Neuronal stem cell (in vitro differentiated cells): Measurements from ENCODE around the gene RBM19.

ENCODE experiments used
- DNase-seq: peaks from one replicate; pipeline ENCODE4 v3.0.0-alpha.2; 2013; ENCODE audit warnings: low spot score
- H2AFZ ChIP-seq: one replicate; pipeline ENCODE4 v1.6.1; 2013; ENCODE audit warnings: mild to moderate bottlenecking, low read length, inconsistent platforms
- H2AK5ac ChIP-seq: 2 replicates; pipeline ENCODE4 v1.6.1; 2013; ENCODE audit warnings: low read depth, mild to moderate bottlenecking, inconsistent platforms, low read length, moderate library complexity, mixed read lengths
- H2BK120ac ChIP-seq: 2 replicates; pipeline ENCODE4 v1.6.1; 2013; ENCODE audit warnings: low read depth, mild to moderate bottlenecking, inconsistent platforms, low read length, moderate library complexity, mixed read lengths
- H2BK12ac ChIP-seq: one replicate; pipeline ENCODE4 v1.6.1; 2013; ENCODE audit warnings: low read length, inconsistent platforms
- H2BK15ac ChIP-seq: 2 replicates; pipeline ENCODE4 v1.6.1; 2013; ENCODE audit warnings: mild to moderate bottlenecking, low read length, inconsistent platforms, mixed read lengths
- H2BK5ac ChIP-seq: one replicate; pipeline ENCODE4 v1.6.1; 2013; ENCODE audit warnings: inconsistent platforms, mild to moderate bottlenecking, low read length, moderate library complexity
- H3K14ac ChIP-seq: one replicate; pipeline ENCODE4 v1.6.1; 2013; ENCODE audit warnings: low read length, inconsistent platforms
- H3K18ac ChIP-seq: 2 replicates; pipeline ENCODE4 v1.6.1; 2013; ENCODE audit warnings: low read length, inconsistent platforms
- H3K23ac ChIP-seq: 2 replicates; pipeline ENCODE4 v1.6.1; 2013; ENCODE audit warnings: low read depth, mild to moderate bottlenecking, mixed read lengths, low read length, inconsistent platforms; ENCODE audit not compliant: poor library complexity
- H3K27ac ChIP-seq: replicated peaks from 3 replicates; pipeline ENCODE4 v1.5.1; 2013; ENCODE audit warnings: low read length, inconsistent platforms
- H3K27me3 ChIP-seq, 3 experiments: 2 replicates each; pipeline ENCODE4 v1.6.1; 2013; ENCODE audit warnings: low read length in 3 of 3, mild to moderate bottlenecking in 2 of 3, inconsistent platforms in 1 of 3, low read depth in 1 of 3, mixed read lengths in 1 of 3, moderate library complexity in 1 of 3; ENCODE audit not compliant: control insufficient read depth in 3 of 3, insufficient read depth in 3 of 3
- H3K36me3 ChIP-seq, 2 donors: replicated peaks in 1 of 2; 2 replicates each; pipeline ENCODE4 v1.6.1; 2013; ENCODE audit warnings: low read length in 2 of 2; ENCODE audit not compliant: control insufficient read depth in 2 of 2, insufficient read depth in 2 of 2
- H3K4ac ChIP-seq: 2 replicates; pipeline ENCODE4 v1.6.1; 2013; ENCODE audit warnings: inconsistent platforms, mild to moderate bottlenecking, low read length, moderate library complexity
- H3K4me1 ChIP-seq, 2 donors: 1 replicate in 1 of 2; 2 replicates in 1 of 2; pipeline ENCODE4 v1.6.1; 2013; ENCODE audit warnings: low read length in 2 of 2, low read depth in 1 of 2; ENCODE audit not compliant: control insufficient read depth in 2 of 2, insufficient read depth in 1 of 2
- H3K4me2 ChIP-seq: one replicate; pipeline ENCODE4 v1.6.1; 2013; ENCODE audit warnings: mild to moderate bottlenecking, low read length, inconsistent platforms; ENCODE audit not compliant: insufficient read depth, poor library complexity, severe bottlenecking
- H3K4me3 ChIP-seq, 2 donors: 2 replicates each; pipeline ENCODE4 v1.5.1; 2013; ENCODE audit warnings: low read length in 2 of 2, mild to moderate bottlenecking in 2 of 2, inconsistent platforms in 1 of 2, moderate library complexity in 1 of 2
- H3K79me1 ChIP-seq: one replicate; pipeline ENCODE4 v1.6.1; 2013; ENCODE audit warnings: low read depth, mild to moderate bottlenecking, inconsistent platforms, low read length, moderate library complexity
- H3K9ac ChIP-seq: one replicate; pipeline ENCODE4 v1.6.1; 2013; ENCODE audit warnings: mild to moderate bottlenecking, low read depth, low read length, inconsistent platforms; ENCODE audit not compliant: poor library complexity
- H3K9me3 ChIP-seq, 2 donors: replicated peaks in 1 of 2; 2 replicates each; pipeline versions ENCODE3 to v1.6.1; 2013; ENCODE audit warnings: low read length in 2 of 2, mild to moderate bottlenecking in 2 of 2, inconsistent platforms in 1 of 2, low read depth in 1 of 2, mixed read lengths in 1 of 2, moderate library complexity in 1 of 2; ENCODE audit not compliant: control insufficient read depth in 2 of 2, insufficient read depth in 1 of 2
- H4K8ac ChIP-seq: one replicate; pipeline ENCODE4 v1.6.1; 2013; ENCODE audit warnings: low read depth, mild to moderate bottlenecking, inconsistent platforms, low read length, moderate library complexity
- H4K91ac ChIP-seq: one replicate; pipeline ENCODE4 v1.6.1; 2013; ENCODE audit warnings: low read length, low read depth, mild to moderate bottlenecking, inconsistent platforms; ENCODE audit not compliant: poor library complexity
- WGBS, 2 donors: extraction: QIAGEN DNeasy Blood & Tissue Kit; methylation state at CpG; one replicate each; pipeline ENCODE4 v1.1.7; 2013; ENCODE audit warnings: missing lambda C conversion rate in 2 of 2, mixed read lengths in 1 of 2; ENCODE audit not compliant: insufficient read length in 2 of 2, insufficient replicate concordance in 1 of 2; ENCODE audit errors: extremely low coverage in 2 of 2; 5-methylcytosine and 5-hydroxymethylcytosine counted together

The RBM19 gene

GRCh38 chr12:113959096-113959495, 7.0 kb downstream of the RBM19 start:
- Histone ChIP-seq H2BK5ac (no peak overlapping the region), H3K79me1 (no peaks in the 10 kb centered on the region)

GRCh38 chr12:113958108-113958507, 8.0 kb downstream of the RBM19 start:
- H3K36me3 ChIP-seq = peaks cover 28 to 87% of the 10 kb centered on the region in 2 donors

More at GRCh38 chr12:113959096-113959495, 7.0 kb downstream of the RBM19 start:
- Histone ChIP-seq H3K36me3 (peaks cover 28 to 81% of the 10 kb centered on the region in 2 donors), H3K9ac (no peak overlapping the region), H3K4ac (no peak overlapping the region), H2BK120ac (no peak overlapping the region), H3K18ac (no peak overlapping the region), H3K14ac (no peak overlapping the region), H3K23ac (no peak overlapping the region), H3K4me1 (no peaks in the 10 kb centered on the region), H2AFZ (no peak overlapping the region), H3K27ac (no peak overlapping the region), H4K8ac (no peak overlapping the region), H3K9me3 (peaks cover 0 to 2% of the 10 kb centered on the region in 2 donors), H3K4me3 (no peak overlapping the region), H4K91ac (no peak overlapping the region), H2BK15ac (no peak overlapping the region), H3K27me3 (no peaks in the 10 kb centered on the region), H3K4me2 (no peak overlapping the region), H2BK12ac (no peak overlapping the region), H2AK5ac (no peak overlapping the region)
- no CpG with 5 or more reads among the region's 14 CpGs for WGBS, 2 donors
- DNase-seq = no peak

GRCh38 chr12:113957627-113958026, 8.5 kb downstream of the RBM19 start:
- no peak overlapping the region for H3K4me2 ChIP-seq
- WGBS, 2 donors = no CpG with 5 or more reads among the region's 17 CpGs
- H3K14ac ChIP-seq = no peak overlapping the region
- H2AFZ ChIP-seq = no peak overlapping the region
- H3K4me1 ChIP-seq = no peaks in the 10 kb centered on the region
- H3K9me3 ChIP-seq = peaks cover 0 to 2% of the 10 kb centered on the region in 2 donors
- H3K18ac ChIP-seq = no peak overlapping the region
- DNase-seq = no peak
- H4K91ac ChIP-seq = no peak overlapping the region
- no peaks in the 10 kb centered on the region for H3K27me3 ChIP-seq
- H3K23ac ChIP-seq = no peak overlapping the region
- no peak overlapping the region for H2BK12ac ChIP-seq
- H2BK15ac ChIP-seq = no peak overlapping the region
- no peak overlapping the region for H4K8ac ChIP-seq
- H3K27ac ChIP-seq = no peak overlapping the region
- H3K79me1 ChIP-seq = no peaks in the 10 kb centered on the region
- no peak overlapping the region for H2BK5ac ChIP-seq
- H3K9ac ChIP-seq = no peak overlapping the region
- H2BK120ac ChIP-seq = no peak overlapping the region
- no peak overlapping the region for H3K4me3 ChIP-seq
- no peak overlapping the region for H3K4ac ChIP-seq
- H3K36me3 ChIP-seq = peaks cover 28 to 87% of the 10 kb centered on the region in 2 donors
- no peak overlapping the region for H2AK5ac ChIP-seq

More at GRCh38 chr12:113958108-113958507, 8.0 kb downstream of the RBM19 start:
- Histone ChIP-seq H3K18ac (no peak overlapping the region), H2BK15ac (no peak overlapping the region), H2BK120ac (no peak overlapping the region), H3K23ac (no peak overlapping the region), H3K27me3 (no peaks in the 10 kb centered on the region), H3K14ac (no peak overlapping the region), H2BK12ac (no peak overlapping the region), H3K4me2 (no peak overlapping the region), H3K4me3 (no peak overlapping the region), H4K91ac (no peak overlapping the region), H3K4ac (no peak overlapping the region), H3K9me3 (peaks cover 0 to 2% of the 10 kb centered on the region in 2 donors), H2BK5ac (no peak overlapping the region), H3K27ac (no peak overlapping the region), H2AK5ac (no peak overlapping the region), H2AFZ (no peak overlapping the region), H4K8ac (no peak overlapping the region), H3K79me1 (no peaks in the 10 kb centered on the region), H3K4me1 (no peaks in the 10 kb centered on the region), H3K9ac (no peak overlapping the region)
- no CpG with 5 or more reads among the region's 5 CpGs for WGBS, 2 donors
- DNase-seq = no peak

- Histone ChIP-seq H3K27me3 (no peaks in the 10 kb centered on the region), H3K36me3 (peaks cover 21 to 76% of the 10 kb centered on the region in 2 donors), H2BK15ac (no peak overlapping the region), H2BK12ac (no peak overlapping the region), H4K8ac (no peak overlapping the region), H3K14ac (no peak overlapping the region), H3K4me1 (no peaks in the 10 kb centered on the region), H4K91ac (no peak overlapping the region), H2AFZ (no peak overlapping the region), H3K9me3 (no peaks in the 10 kb centered on the region), H3K79me1 (no peaks in the 10 kb centered on the region), H2BK120ac (no peak overlapping the region), H3K27ac (no peak overlapping the region), H2BK5ac (no peak overlapping the region), H3K4me2 (no peak overlapping the region), H3K18ac (no peak overlapping the region), H3K23ac (no peak overlapping the region), H3K4me3 (no peak overlapping the region), H3K9ac (no peak overlapping the region), H2AK5ac (no peak overlapping the region), H3K4ac (no peak overlapping the region)
- no peak for DNase-seq
- WGBS, 2 donors = no CpG with 5 or more reads among the region's 15 CpGs
These were observed 10.8 kb downstream of the RBM19 start for GRCh38 chr12:113955109-113955970.
